H1 (cell line): ENCODE results near the gene GSTO1. TPM values are rescaled to one million over a fixed set of nuclear protein-coding genes. Genes with fewer than 3 reads are reported as not detected.

ENCODE experiments used
- CTCF ChIA-PET: fragments of 300-600 bp; sonication (Branson Sonifier 250); formaldehyde crosslinking; loops from one replicate; lab custom pipeline; 2021; ENCODE audit not compliant: partially characterized antibody; lab: Charles Lee
- POLR2A ChIA-PET: fragments of 300-600 bp; sonication (Branson Sonifier 250); formaldehyde crosslinking; loops from one replicate; lab custom pipeline; 2021; ENCODE audit warnings: inconsistent platforms; ENCODE audit not compliant: partially characterized antibody; lab: Charles Lee
- DNase-seq, 2 experiments: peaks; one replicate each; pipeline versions ENCODE4 v3.0.0 to v3.0.0-alpha.2; 2010 to 2022; ENCODE audit warnings: low spot score in 2 of 2, low read depth in 1 of 2, mixed read lengths in 1 of 2
- FAIRE-seq: peaks from 2 replicates; lab custom pipeline; 2011; peaks lifted over from hg19 to GRCh38; lab: Jason Lieb, UNC
- H2AFZ ChIP-seq: 2 replicates; pipeline ENCODE4 v1.8.1; 2012; ENCODE audit warnings: low read length, inconsistent platforms
- H2AK5ac ChIP-seq: 2 replicates; pipeline ENCODE4 v1.6.1; 2013; ENCODE audit warnings: low read depth, low read length
- H2BK120ac ChIP-seq: replicated peaks from 2 replicates; pipeline ENCODE3; 2013; ENCODE audit warnings: low read depth, low read length, inconsistent platforms
- H2BK12ac ChIP-seq: 2 replicates; pipeline ENCODE4 v1.6.1; 2013; ENCODE audit warnings: low read depth, low read length
- H2BK15ac ChIP-seq: 2 replicates; pipeline ENCODE4 v1.6.1; 2013; ENCODE audit warnings: low read length
- H2BK20ac ChIP-seq: 2 replicates; pipeline ENCODE4 v1.6.1; 2013; ENCODE audit warnings: low read length
- H2BK5ac ChIP-seq: 2 replicates; pipeline ENCODE4 v1.6.1; 2013; ENCODE audit warnings: low read depth, low read length
- H3K14ac ChIP-seq: 2 replicates; pipeline ENCODE4 v1.6.1; 2013; ENCODE audit warnings: inconsistent platforms; ENCODE audit not compliant: insufficient read length
- H3K18ac ChIP-seq: 2 replicates; pipeline ENCODE4 v1.6.1; 2013; ENCODE audit warnings: low read length; ENCODE audit errors: extremely low read depth
- H3K23ac ChIP-seq: 2 replicates; pipeline ENCODE4 v1.6.1; 2013; ENCODE audit warnings: inconsistent platforms; ENCODE audit not compliant: insufficient read length
- H3K23me2 ChIP-seq: 2 replicates; pipeline ENCODE4 v1.6.1; 2013; ENCODE audit warnings: low read depth, low read length
- H3K27ac ChIP-seq: 2 replicates; pipeline ENCODE4 v1.6.1; 2011; ENCODE audit warnings: low read depth, low read length, inconsistent platforms
- H3K27me3 ChIP-seq, 4 experiments: replicated peaks in 1 of 4; 1 replicate in 1 of 4; 2 replicates in 3 of 4; pipeline versions ENCODE4 v1.6.1 to v1.8.1; 2011 to 2013; ENCODE audit warnings: low read length in 3 of 4, mild to moderate bottlenecking in 3 of 4, inconsistent platforms in 2 of 4, mixed read lengths in 2 of 4, moderate library complexity in 1 of 4; ENCODE audit not compliant: control insufficient read depth in 3 of 4, insufficient read depth in 3 of 4; ENCODE audit errors: extremely low read depth in 1 of 4
- H3K36me3 ChIP-seq, 4 experiments: 2 replicates each; pipeline versions ENCODE4 v1.6.1 to v1.8.1; 2011 to 2013; ENCODE audit warnings: mild to moderate bottlenecking in 4 of 4, low read length in 3 of 4, moderate library complexity in 2 of 4, control low read depth in 1 of 4, inconsistent platforms in 1 of 4; ENCODE audit not compliant: insufficient read depth in 4 of 4, control insufficient read depth in 2 of 4
- H3K4ac ChIP-seq: replicated peaks from 2 replicates; pipeline ENCODE3; 2013; ENCODE audit warnings: low read length, low read depth, mixed read lengths, inconsistent platforms; ENCODE audit not compliant: insufficient read length
- H3K4me1 ChIP-seq, 4 experiments: replicated peaks in 1 of 4; 1 replicate in 1 of 4; 2 replicates in 3 of 4; pipeline versions ENCODE4 v1.6.1 to v1.8.1; 2011 to 2013; ENCODE audit warnings: low read length in 3 of 4, inconsistent platforms in 2 of 4, mixed read lengths in 1 of 4; ENCODE audit not compliant: insufficient read depth in 4 of 4, control insufficient read depth in 3 of 4
- H3K4me2 ChIP-seq, 2 experiments: 2 replicates each; pipeline versions ENCODE4 v1.6.1 to v1.8.1; 2011 to 2013; ENCODE audit warnings: low read depth in 2 of 2, low read length in 2 of 2, control low read depth in 1 of 2, inconsistent platforms in 1 of 2, mild to moderate bottlenecking in 1 of 2; ENCODE audit not compliant: insufficient read depth in 1 of 2
- H3K4me3 ChIP-seq, 4 experiments: fragments of 200-600, 300-600 bp in 1 of 4; sonication (generic), shearing (Covaris generic), sonication (Bioruptor Twin) in 1 of 4; 2 replicates each; pipeline versions ENCODE4 v1.5.1 to v1.8.1; 2011 to 2016; ENCODE audit warnings: low read length in 4 of 4, low read depth in 3 of 4, control low read depth in 2 of 4, inconsistent platforms in 2 of 4, mild to moderate bottlenecking in 2 of 4, mixed read lengths in 1 of 4, moderate library complexity in 1 of 4; ENCODE audit not compliant: insufficient read depth in 2 of 4; ENCODE audit errors: extremely low read depth in 1 of 4
- H3K56ac ChIP-seq: replicated peaks from 2 replicates; pipeline ENCODE3; 2013; ENCODE audit warnings: low read depth, mild to moderate bottlenecking, mixed read lengths, low read length, inconsistent platforms; ENCODE audit not compliant: insufficient read length
- H3K79me1 ChIP-seq: 2 replicates; pipeline ENCODE4 v1.6.1; 2013; ENCODE audit warnings: low read depth, low read length, control low read depth
- H3K79me2 ChIP-seq, 2 experiments: 2 replicates each; pipeline versions ENCODE4 v1.6.1 to v1.8.1; 2012 to 2013; ENCODE audit warnings: low read length in 2 of 2, mild to moderate bottlenecking in 2 of 2, inconsistent platforms in 1 of 2; ENCODE audit not compliant: insufficient read depth in 2 of 2, control insufficient read depth in 1 of 2
- H3K9ac ChIP-seq, 4 experiments: replicated peaks in 1 of 4; 1 replicate in 1 of 4; 2 replicates in 3 of 4; pipeline versions ENCODE4 v1.6.1 to v1.8.1; 2011 to 2013; ENCODE audit warnings: low read depth in 3 of 4, low read length in 3 of 4, control low read depth in 2 of 4, mild to moderate bottlenecking in 2 of 4, moderate library complexity in 2 of 4, inconsistent platforms in 1 of 4; ENCODE audit errors: extremely low read depth in 1 of 4
- H3K9me3 ChIP-seq, 2 experiments: 2 replicates each; pipeline versions ENCODE4 v1.6.1 to v1.8.1; 2012 to 2013; ENCODE audit warnings: mild to moderate bottlenecking in 2 of 2, moderate library complexity in 2 of 2, control low read depth in 1 of 2, inconsistent platforms in 1 of 2, low read depth in 1 of 2, low read length in 1 of 2, mixed read lengths in 1 of 2; ENCODE audit not compliant: insufficient read depth in 2 of 2
- H4K20me1 ChIP-seq, 2 experiments: replicated peaks in 1 of 2; 2 replicates each; pipeline versions ENCODE3 to v1.8.1; 2011 to 2013; ENCODE audit warnings: inconsistent platforms in 2 of 2, low read length in 2 of 2, mild to moderate bottlenecking in 1 of 2; ENCODE audit not compliant: insufficient read depth in 2 of 2, control insufficient read depth in 1 of 2
- H4K5ac ChIP-seq: 2 replicates; pipeline ENCODE4 v1.6.1; 2013; ENCODE audit warnings: low read length, low read depth, mixed read lengths, inconsistent platforms; ENCODE audit not compliant: insufficient read length
- H4K8ac ChIP-seq: 2 replicates; pipeline ENCODE4 v1.8.0; 2013; ENCODE audit warnings: mild to moderate bottlenecking, moderate library complexity, low read length, inconsistent platforms; ENCODE audit not compliant: insufficient read depth; ENCODE audit errors: extremely low read depth
- H4K91ac ChIP-seq: replicated peaks from 2 replicates; pipeline ENCODE3; 2013; ENCODE audit warnings: low read length, mixed read lengths, inconsistent platforms; ENCODE audit not compliant: insufficient read length
- CBX5 ChIP-seq: fragments of 300-800, 300-1000 bp; sonication (generic); IDR thresholded peaks from 2 replicates; pipeline ENCODE4 v1.7.1; 2016; ENCODE audit warnings: antibody characterized with exemption, low read length, low read depth
- RXRA ChIP-seq: IDR thresholded peaks from 2 replicates; pipeline ENCODE4 v1.6.1; 2011; ENCODE audit warnings: low read depth, mild to moderate bottlenecking, low read length, moderate library complexity; ENCODE audit not compliant: insufficient read depth
- WGBS, 2 experiments: shearing (Covaris generic) in 1 of 2; methylation state at CpG; one replicate each; pipeline versions ENCODE4 v1.1.6 to v1.1.7; 2013 to 2015; ENCODE audit warnings: low lambda C conversion rate in 2 of 2, mixed read lengths in 2 of 2, inconsistent platforms in 1 of 2, low coverage in 1 of 2, missing lambda C conversion rate in 1 of 2; ENCODE audit not compliant: insufficient replicate concordance in 2 of 2, insufficient coverage in 1 of 2, insufficient read length in 1 of 2; ENCODE audit errors: extremely low coverage in 1 of 2, missing lambda C conversion rate in 1 of 2; 5-methylcytosine and 5-hydroxymethylcytosine counted together
- polyA plus RNA-seq, 7 experiments: library from polyadenylated mRNA; depleted of rRNA in 3 of 7; stranded (reverse) in 5 of 7; unstranded in 2 of 7; fragments of >200 nt in 5 of 7; fragments of 200-250 nt in 2 of 7; gene quantifications; 1 replicate in 5 of 7; 2 replicates in 1 of 7; 4 replicates in 1 of 7; pipeline versions ENCODE4 v1.2.1 to v1.2.3, GENCODE V29; 2011 to 2013; ENCODE audit warnings: missing spikeins in 2 of 7, mixed read lengths in 2 of 7
- total RNA-seq: library from RNA; stranded (reverse); fragmentation: NEBNext Ultra II Directional; extraction: Animal tissue kit (Norgen Biotek cat#: 25700); gene quantifications from 2 replicates; pipeline ENCODE4 v1.2.1, GENCODE V29; 2021
- TF ChIP-seq, protein P1 (sequence below): IDR thresholded peaks from 2 replicates; pipeline ENCODE4 v1.6.1; 2012; ENCODE audit warnings: low read length, inconsistent platforms

The GSTO1 gene
- total and polyA plus RNA-seq, 2 of the 8 experiments (the other 6 are each of a cell fraction or from before 2014, with no cell fraction given): 22.4 to 32.5 TPM

DNA sequence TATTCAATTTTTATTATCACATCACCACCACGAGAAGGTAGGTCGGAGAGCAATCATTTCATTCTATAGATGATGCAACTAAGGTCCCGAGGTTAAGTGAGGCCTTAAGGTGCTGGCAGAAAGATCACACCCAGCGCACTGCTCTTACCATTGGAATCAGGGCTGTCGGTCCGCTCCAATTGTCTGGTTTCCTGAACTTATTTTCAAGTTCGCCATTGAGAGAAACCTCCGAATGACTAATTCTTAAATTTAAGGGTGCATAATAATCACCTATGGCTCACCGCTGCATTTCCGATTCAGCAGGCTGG lies 13.7 kb downstream of the GSTO1 start:
- Histone ChIP-seq H4K91ac (no peak overlapping the region), H3K23me2 (no peaks in the 10 kb centered on the region), H3K56ac (no peak overlapping the region), H3K27ac (peak overlapping the region; percentile 80), H3K27me3 (no peaks in the 10 kb centered on the region), H3K4me1 (peaks cover 0 to 4% (median 2%) of the 10 kb centered on the region in 4 experiments; a peak in 2 of 7 replicates), H3K79me1 (peaks cover 2% of the 10 kb centered on the region; the same call in 1 of the 2 replicates), H3K23ac (no peak overlapping the region), H3K4me3 (peak overlapping the region; percentile 91 to 98 (median 96)), H2BK20ac (no peak overlapping the region), H2BK15ac (no peak overlapping the region), H3K79me2 (peaks cover 0 to 42% of the 10 kb centered on the region in 2 experiments; a peak in 3 of 4 replicates), H4K20me1 (peaks cover 0 to 2% of the 10 kb centered on the region in 2 experiments), H4K8ac (peak overlapping the region; percentile 93; the same call in 1 of the 2 replicates), H2BK120ac (no peak overlapping the region), H3K9ac (peak overlapping the region; percentile 92 to 97 (median 94)), H2BK12ac (no peak overlapping the region), H4K5ac (no peak overlapping the region), H3K36me3 (peaks cover 0 to 28% (median 0%) of the 10 kb centered on the region in 4 experiments; a peak in 4 of 8 replicates), H3K14ac (no peak overlapping the region), H2AK5ac (no peak overlapping the region), H3K4me2 (peak overlapping the region; percentile 64 to 73), H3K18ac (peak overlapping the region; percentile 34; the same call in 1 of the 2 replicates), H2BK5ac (peak overlapping the region; percentile 46), H3K4ac (no peak overlapping the region), H3K9me3 (no peaks in the 10 kb centered on the region), H2AFZ (no peak overlapping the region)
- ChIA-PET CTCF (no interaction called here), POLR2A (interaction anchor here (1.0 to 6.5 kb wide), 6 partner anchors 9 to 146 kb away, joined by 3 to 81 read pairs (median 5); partner anchors contain the start of genes GSTO1 and SFR1)
- FAIRE-seq: no peak
- TF ChIP-seq, protein P1, sequence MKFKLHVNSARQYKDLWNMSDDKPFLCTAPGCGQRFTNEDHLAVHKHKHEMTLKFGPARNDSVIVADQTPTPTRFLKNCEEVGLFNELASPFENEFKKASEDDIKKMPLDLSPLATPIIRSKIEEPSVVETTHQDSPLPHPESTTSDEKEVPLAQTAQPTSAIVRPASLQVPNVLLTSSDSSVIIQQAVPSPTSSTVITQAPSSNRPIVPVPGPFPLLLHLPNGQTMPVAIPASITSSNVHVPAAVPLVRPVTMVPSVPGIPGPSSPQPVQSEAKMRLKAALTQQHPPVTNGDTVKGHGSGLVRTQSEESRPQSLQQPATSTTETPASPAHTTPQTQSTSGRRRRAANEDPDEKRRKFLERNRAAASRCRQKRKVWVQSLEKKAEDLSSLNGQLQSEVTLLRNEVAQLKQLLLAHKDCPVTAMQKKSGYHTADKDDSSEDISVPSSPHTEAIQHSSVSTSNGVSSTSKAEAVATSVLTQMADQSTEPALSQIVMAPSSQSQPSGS: peak; percentile 12
- TF ChIP-seq CBX5 (no peak), RXRA (no peak)
- 4% methylated on average over 10 of the region's 10 CpGs; no CpG with 5 or more reads in 1 of the 2 experiments for WGBS, 2 experiments
- DNase-seq: no peak
